Measurements from ENCODE around the gene BYSL. TPM values are rescaled to one million over a fixed set of nuclear protein-coding genes. Genes with fewer than 3 reads are reported as not detected.

Gene BYSL
- total and polyA plus RNA-seq, 9 of the 15 experiments (the other 6 are each of a cell fraction or from before 2014, with no cell fraction given): 22.2 to 92.3 (median 53.4) TPM

DNA sequence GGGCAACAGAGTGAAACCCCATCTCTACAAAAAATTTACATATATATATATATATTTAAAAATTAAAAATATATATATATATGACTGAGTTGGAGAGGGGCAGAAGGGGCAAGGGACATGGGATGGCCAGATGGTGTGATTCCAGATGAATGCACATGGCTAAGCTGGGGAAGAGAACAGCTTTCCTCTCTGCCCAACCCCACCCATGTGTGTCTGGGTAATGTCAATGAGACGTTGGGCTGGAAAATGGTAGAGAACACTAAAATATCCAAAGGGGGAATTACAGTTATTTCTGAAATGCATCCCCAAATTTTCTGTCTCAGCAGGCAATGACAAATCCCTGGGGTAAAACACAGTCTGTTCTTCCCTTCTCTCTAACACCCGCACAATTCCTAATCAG is 51.5 kb downstream of the BYSL start:
- H3K4me3 ChIP-seq: no peak overlapping the region
- 40% methylated on average over 2 of the region's 2 CpGs for WGBS (ENCODE audit: insufficient coverage, low coverage, missing lambda C conversion rate)
- intact Hi-C loops (cut with micrococcal nuclease): no loop called here
- no peak overlapping the region for H3K27ac ChIP-seq (ENCODE audit: extremely low read depth, low read depth, low read length)
- BruUV-seq (replicated peaks): no TSS peak
- FAIRE-seq: no peak
- no peaks in the 10 kb centered on the region for H4K20me1 ChIP-seq (replicated peaks; ENCODE audit: control insufficient read depth, insufficient read depth, low read length)
- no peak for ATAC-seq
- POLR2A ChIA-PET: no interaction called here
- H3K36me3 ChIP-seq (ENCODE audit: control insufficient read depth, insufficient read depth, low read length): no peaks in the 10 kb centered on the region
- H3K27me3 ChIP-seq (ENCODE audit: control insufficient read depth in 2 of 2, insufficient read depth in 2 of 2, low read length in 2 of 2): no peaks in the 10 kb centered on the region
- no peak overlapping the region for H3K9ac ChIP-seq (ENCODE audit: insufficient read depth in 1 of 2, low read depth in 2 of 2, low read length in 2 of 2)
- peaks cover 5 to 16% of the 10 kb centered on the region in 2 experiments; a peak in 4 of 5 replicates for H3K4me1 ChIP-seq (replicated peaks in 1 of 2; ENCODE audit: control insufficient read depth in 2 of 2, insufficient read depth in 2 of 2, low read length in 2 of 2)
- in situ Hi-C loops (cut with MboI): no loop called here
- H3K79me2 ChIP-seq (ENCODE audit: control insufficient read depth, insufficient read depth, low read length): no peaks in the 10 kb centered on the region
- H3K9me3 ChIP-seq (replicated peaks; ENCODE audit: control insufficient read depth, insufficient read depth, low read depth, low read length): no peaks in the 10 kb centered on the region
- no peaks in the 10 kb centered on the region for H3K9me1 ChIP-seq (ENCODE audit: control insufficient read depth, insufficient read depth, low read length)
- no peak overlapping the region for H3K4me2 ChIP-seq (ENCODE audit: insufficient read depth, low read length)
- DNase-seq (ENCODE audit: extremely low read depth in 1 of 4, low spot score in 3 of 4): no peak
- CTCF ChIA-PET (ENCODE audit: low intra/inter-chr PET ratio): no interaction called here
- no peak overlapping the region for H2AFZ ChIP-seq (ENCODE audit: low read depth, low read length)
- TF ChIP-seq BHLHE40 (IDR thresholded peaks at IDR 0.05; ENCODE audit: low read length) (no peak), TAL1 (IDR thresholded peaks at IDR 0.05) (no peak), HIVEP1 (CRISPR knock-in tag; IDR thresholded peaks at IDR 0.05) (no peak), BDP1 (IDR thresholded peaks at IDR 0.05; ENCODE audit: insufficient read depth, insufficient read length) (no peak), PHB2 (IDR thresholded peaks at IDR 0.05; ENCODE audit: low read depth) (no peak), GTF2A2 (tag; IDR thresholded peaks at IDR 0.05) (no peak), SUPT5H (IDR thresholded peaks at IDR 0.05) (no peak), NFE2L1 (tag; IDR thresholded peaks at IDR 0.05; ENCODE audit: borderline replicate concordance, low read depth) (no peak), SREBF2 (CRISPR knock-in tag; IDR thresholded peaks at IDR 0.05) (no peak), MAZ (CRISPR knock-in tag; conservative IDR thresholded peaks at IDR 0.05 in 1 of 2, IDR thresholded peaks at IDR 0.05 in 1 of 2) (no peak), MAFG (tag; conservative IDR thresholded peaks at IDR 0.05) (no peak), MCM5 (IDR thresholded peaks at IDR 0.05; ENCODE audit: low read depth) (no peak), ZKSCAN3 (CRISPR knock-in tag; IDR thresholded peaks at IDR 0.05) (no peak), NFYB (IDR thresholded peaks at IDR 0.05; ENCODE audit: extremely low read depth, insufficient read length) (no peak), BMI1 (IDR thresholded peaks at IDR 0.05; ENCODE audit: low read length) (no peak)
- TF ChIP-seq, protein P1, sequence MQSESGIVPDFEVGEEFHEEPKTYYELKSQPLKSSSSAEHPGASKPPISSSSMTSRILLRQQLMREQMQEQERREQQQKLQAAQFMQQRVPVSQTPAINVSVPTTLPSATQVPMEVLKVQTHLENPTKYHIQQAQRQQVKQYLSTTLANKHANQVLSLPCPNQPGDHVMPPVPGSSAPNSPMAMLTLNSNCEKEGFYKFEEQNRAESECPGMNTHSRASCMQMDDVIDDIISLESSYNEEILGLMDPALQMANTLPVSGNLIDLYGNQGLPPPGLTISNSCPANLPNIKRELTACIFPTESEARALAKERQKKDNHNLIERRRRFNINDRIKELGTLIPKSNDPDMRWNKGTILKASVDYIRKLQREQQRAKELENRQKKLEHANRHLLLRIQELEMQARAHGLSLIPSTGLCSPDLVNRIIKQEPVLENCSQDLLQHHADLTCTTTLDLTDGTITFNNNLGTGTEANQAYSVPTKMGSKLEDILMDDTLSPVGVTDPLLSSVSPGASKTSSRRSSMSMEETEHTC (IDR thresholded peaks at IDR 0.05): no peak
- TF ChIP-seq, protein P2, sequence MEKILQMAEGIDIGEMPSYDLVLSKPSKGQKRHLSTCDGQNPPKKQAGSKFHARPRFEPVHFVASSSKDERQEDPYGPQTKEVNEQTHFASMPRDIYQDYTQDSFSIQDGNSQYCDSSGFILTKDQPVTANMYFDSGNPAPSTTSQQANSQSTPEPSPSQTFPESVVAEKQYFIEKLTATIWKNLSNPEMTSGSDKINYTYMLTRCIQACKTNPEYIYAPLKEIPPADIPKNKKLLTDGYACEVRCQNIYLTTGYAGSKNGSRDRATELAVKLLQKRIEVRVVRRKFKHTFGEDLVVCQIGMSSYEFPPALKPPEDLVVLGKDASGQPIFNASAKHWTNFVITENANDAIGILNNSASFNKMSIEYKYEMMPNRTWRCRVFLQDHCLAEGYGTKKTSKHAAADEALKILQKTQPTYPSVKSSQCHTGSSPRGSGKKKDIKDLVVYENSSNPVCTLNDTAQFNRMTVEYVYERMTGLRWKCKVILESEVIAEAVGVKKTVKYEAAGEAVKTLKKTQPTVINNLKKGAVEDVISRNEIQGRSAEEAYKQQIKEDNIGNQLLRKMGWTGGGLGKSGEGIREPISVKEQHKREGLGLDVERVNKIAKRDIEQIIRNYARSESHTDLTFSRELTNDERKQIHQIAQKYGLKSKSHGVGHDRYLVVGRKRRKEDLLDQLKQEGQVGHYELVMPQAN (IDR thresholded peaks at IDR 0.05; ENCODE audit: borderline replicate concordance): no peak
- TF ChIP-seq, protein P3, sequence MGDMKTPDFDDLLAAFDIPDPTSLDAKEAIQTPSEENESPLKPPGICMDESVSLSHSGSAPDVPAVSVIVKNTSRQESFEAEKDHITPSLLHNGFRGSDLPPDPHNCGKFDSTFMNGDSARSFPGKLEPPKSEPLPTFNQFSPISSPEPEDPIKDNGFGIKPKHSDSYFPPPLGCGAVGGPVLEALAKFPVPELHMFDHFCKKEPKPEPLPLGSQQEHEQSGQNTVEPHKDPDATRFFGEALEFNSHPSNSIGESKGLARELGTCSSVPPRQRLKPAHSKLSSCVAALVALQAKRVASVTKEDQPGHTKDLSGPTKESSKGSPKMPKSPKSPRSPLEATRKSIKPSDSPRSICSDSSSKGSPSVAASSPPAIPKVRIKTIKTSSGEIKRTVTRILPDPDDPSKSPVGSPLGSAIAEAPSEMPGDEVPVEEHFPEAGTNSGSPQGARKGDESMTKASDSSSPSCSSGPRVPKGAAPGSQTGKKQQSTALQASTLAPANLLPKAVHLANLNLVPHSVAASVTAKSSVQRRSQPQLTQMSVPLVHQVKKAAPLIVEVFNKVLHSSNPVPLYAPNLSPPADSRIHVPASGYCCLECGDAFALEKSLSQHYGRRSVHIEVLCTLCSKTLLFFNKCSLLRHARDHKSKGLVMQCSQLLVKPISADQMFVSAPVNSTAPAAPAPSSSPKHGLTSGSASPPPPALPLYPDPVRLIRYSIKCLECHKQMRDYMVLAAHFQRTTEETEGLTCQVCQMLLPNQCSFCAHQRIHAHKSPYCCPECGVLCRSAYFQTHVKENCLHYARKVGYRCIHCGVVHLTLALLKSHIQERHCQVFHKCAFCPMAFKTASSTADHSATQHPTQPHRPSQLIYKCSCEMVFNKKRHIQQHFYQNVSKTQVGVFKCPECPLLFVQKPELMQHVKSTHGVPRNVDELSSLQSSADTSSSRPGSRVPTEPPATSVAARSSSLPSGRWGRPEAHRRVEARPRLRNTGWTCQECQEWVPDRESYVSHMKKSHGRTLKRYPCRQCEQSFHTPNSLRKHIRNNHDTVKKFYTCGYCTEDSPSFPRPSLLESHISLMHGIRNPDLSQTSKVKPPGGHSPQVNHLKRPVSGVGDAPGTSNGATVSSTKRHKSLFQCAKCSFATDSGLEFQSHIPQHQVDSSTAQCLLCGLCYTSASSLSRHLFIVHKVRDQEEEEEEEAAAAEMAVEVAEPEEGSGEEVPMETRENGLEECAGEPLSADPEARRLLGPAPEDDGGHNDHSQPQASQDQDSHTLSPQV (IDR thresholded peaks at IDR 0.05): no peak
- TF ChIP-seq, protein P4, sequence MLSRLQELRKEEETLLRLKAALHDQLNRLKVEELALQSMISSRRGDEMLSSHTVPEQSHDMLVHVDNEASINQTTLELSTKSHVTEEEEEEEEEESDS (CRISPR knock-in tag; IDR thresholded peaks at IDR 0.05): no peak
